Measurements from ENCODE around the gene UBR4.

Gene UBR4

GRCh38 chr1:19033926-19034680 lies 176.0 kb downstream of the UBR4 start:
- FAIRE-seq, result no peak

GRCh38 chr1:19033515-19033839 lies 176.6 kb downstream of the UBR4 start:
- no peak for FAIRE-seq

- no peak for FAIRE-seq
Measured at GRCh38 chr1:19032701-19033514, 177.2 kb downstream of the UBR4 start.

- FAIRE-seq, result no peak
Measured at GRCh38 chr1:19032413-19032695, 177.7 kb downstream of the UBR4 start.

- FAIRE-seq, result no peak
Measured at GRCh38 chr1:19029191-19030085, 180.6 kb downstream of the UBR4 start.

- FAIRE-seq, result no peak
Measured at GRCh38 chr1:19028546-19029129, 181.4 kb downstream of the UBR4 start.

GRCh38 chr1:19028110-19028509 lies 182.0 kb downstream of the UBR4 start:
- FAIRE-seq, result no peak

All from colon (tissue), 2 donors.